GM19455 (cell line): ENCODE data around the gene ZNF580.

ENCODE experiments used
- ATAC-seq: cut with Tn5 transposase; IDR thresholded peaks from one replicate; pipeline ENCODE4 v1.9.1; 2021; ENCODE audit not compliant: unreplicated experiment

The ZNF580 gene

DNA sequence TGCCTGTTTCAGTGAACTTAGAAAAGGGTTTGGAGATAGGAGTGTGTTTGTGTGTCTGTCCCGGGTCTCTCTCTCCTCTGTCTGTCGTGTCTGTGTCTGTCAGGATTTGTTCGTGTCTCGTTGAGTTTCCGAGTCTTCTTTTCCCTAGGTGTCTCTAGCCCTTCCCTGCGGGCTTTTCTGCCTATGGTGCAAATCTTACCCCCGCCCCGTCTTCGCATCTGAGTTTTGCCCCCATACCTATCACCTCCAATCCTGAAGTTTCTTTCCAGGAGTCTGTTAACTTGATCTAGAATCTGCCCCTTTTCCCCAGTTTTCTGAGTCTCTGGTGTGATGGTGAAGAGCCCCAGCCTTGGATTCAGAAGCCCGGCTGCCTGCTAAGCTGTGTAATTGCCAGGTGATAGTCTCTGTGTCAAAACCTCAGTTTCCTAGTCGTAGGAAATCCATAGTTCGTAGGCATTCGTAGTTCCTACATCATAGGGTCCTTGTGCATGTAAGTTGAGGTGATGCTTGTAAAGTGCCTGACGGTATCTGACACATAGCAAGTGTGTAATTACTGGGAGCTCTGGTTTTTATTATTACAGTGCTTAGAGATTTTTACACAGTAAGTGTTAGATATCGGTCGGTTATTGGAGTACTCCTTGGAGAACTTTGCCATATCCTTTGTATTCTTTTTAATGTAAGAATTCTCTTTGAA is 35.0 kb downstream of the ZNF580 start:
- ATAC-seq, result no peak

- ATAC-seq, result no peak
Observed at GRCh38 chr19:55676383-55676782, 35.6 kb downstream of the ZNF580 start.

- ATAC-seq, result no peak
Observed at GRCh38 chr19:55676889-55677505, 36.2 kb downstream of the ZNF580 start.

DNA sequence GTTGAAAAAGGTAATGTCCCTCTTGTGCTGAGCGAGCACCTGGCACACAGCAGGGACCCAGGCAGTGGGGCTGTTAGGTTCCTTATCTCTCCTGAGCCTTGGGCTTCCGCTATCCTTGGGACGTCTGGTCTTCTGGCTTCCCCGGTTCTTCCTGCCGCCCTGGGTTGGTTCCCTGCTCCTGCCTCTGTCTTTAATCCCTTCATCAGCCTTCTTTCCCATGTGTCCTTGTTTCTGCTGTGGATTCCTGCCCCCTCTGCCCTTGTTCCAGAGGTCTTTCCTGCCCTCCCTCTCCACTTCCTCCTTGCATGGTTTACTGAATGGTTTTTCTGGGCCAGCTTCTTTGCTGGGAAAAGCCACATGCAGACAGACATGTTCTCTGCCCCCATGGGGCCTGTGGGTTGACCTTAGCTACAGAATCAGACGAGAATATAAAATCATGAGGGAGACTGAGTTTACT is 36.8 kb downstream of the ZNF580 start:
- ATAC-seq, result no peak

GRCh38 chr19:55678121-55678671 is 37.4 kb downstream of the ZNF580 start:
- ATAC-seq, result peak; percentile 65

DNA sequence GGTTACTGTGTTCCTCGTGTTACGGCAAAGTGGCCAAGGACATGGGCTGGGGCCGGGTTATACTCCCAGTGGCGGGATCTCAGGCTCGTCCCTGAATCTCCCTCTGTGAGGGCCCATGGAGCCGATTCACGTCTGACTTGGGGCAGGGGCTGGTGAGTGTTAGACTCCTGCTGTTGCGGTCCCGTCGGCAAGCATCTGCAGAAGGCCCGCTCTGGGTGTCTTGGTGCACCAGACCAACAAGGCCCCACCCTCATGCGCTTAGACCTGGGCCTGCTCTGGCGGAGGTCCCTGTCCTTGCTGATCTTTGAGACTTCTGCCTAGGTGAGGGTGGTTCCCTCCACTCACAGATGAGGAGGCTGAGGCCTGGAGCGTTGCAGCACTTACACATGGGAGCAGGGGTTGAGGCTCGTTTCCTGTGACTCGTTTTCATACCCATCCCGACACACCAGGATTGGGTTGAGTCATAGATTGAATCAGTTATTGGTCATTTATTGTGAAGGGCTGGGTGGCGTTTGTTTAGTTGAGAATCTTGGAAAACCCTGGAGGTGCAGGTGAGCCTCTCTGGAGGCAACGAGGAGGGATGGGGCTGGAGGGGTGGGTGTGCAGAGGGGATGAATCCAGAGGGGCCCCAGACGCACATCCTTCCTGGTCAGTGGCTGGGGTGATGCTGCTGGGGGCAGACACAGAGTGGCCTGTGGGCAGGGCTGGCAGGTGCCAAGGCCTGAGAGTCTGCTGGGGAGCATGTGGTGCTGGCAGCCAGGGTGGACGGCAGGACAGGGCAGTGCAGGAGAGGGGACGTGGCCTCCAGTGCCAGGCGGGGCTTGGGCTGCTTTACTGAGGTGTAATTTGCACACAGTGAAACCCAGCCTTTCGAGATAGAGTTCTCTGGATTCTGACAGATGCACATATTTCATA is 38.8 kb downstream of the ZNF580 start:
- ATAC-seq, result no peak

DNA sequence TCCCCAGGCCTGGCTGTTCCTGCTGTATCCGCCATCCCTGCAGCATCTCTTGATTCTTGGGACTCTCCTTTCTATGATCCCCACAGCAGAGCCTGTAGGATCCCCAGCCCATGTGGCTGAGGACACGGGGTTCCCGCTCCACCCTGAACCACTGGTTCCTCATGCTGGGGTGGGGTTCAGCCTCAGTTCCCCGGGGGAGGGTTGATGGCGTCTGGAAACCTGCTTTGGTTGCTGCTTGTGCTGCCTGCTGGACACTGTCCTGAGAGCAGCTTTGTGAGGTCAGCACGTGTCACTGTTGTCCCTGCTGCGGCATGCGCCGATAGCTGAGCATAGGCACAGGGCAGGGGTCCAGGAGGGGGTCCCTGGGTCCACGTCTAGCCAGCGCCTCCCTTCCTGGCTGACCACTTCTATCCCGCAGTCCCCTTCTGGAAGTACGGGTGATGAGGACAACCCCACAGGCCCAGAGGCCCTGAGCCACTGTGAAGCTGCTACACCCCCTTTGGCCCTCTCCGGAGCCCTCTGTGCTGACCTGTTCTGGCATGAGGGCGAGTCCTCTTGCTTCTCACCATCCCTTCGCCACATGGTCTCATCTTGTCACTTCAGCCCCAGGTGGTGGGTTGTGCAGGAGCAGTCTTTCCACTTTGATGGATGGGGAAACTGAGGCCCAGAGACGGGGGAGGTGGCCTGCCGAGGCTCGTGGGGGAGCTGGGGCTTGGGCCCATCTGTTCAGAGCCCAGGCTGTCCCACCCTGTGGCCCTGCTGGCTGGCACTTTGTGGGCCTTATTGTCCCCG is 39.7 kb downstream of the ZNF580 start:
- no peak for ATAC-seq

DNA sequence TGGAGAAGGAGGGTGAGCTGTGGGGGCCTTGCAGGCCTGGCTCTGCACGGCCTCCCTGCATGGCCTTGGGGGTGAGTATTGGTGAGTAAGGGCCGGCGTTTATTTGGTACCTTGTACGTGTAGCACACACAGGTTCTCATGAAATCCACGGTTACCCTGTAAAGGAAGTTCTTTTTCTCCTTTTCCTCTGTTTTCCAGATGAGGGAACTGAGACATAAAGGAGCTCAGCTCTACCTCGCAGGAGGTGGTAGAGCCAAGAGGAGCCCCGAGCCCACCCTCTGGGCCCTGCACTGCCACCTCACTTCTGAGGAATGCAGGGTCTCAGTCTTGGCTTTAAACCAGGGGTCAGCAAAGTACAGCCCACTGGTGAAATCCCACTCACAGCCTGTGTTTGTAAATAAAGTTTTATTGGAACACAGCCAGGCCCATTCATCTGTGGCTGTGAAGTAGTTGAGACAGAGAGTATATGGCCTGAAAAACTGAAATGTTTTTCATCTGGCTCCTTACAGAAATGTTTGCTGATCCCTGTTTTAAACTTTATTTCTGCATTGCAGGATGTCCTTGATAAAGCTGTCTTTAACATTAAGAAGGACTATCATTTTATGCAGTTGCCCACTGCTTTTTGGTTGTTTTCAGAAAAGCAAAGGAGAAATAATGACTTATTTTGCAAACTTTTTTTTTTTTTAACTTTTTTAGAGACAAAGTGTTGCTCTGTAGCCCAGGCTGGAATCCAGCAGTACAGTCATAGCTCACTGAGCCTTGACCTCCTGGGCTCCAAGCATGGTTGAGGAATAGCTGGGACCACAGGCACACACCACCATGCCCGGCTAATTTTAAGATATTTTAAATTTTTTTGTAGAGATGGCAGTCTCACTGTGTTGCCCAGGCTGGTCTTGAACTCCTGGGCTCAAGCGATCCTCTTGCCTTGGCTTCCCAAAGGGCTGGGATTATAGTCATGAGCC is 40.6 kb downstream of the ZNF580 start:
- ATAC-seq, result no peak

DNA sequence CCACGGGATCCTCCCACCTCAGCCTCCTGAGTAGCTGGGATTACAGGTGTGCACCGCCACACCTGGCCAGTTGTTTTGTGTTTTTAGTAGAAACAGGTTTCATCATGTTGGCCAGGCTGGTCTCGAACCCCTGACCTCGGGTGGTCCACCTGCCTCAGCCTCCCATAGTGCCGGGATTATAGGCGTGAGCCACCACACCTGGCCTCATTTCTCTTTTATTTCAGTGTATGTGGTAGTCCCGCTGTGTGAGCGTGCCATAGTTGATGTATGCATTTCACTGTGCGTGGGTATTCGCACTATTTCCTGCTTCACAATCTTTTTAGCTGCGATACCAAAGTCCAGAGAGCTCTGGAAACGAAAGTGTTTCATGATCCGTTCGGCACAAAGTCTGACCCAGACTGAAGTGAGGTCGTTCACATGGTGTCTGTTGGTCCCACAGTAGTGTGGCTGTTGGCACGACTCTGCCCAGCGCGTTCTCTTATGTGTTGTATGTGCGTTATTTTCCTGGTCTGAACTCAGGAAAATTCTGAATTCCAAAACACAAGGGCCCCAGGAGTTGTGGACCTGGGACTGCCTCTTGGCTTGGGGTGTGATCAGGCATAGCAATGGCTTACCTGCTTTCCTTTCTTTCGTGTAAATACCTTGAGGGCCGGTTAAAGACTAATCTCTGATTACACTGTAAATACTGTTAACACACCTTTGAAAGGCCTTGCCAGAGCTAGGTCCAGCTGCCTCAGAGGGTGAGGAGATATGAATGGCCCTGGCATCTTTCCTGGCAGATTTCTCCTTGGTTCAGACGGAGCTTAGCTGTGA is 42.9 kb downstream of the ZNF580 start:
- ATAC-seq, result no peak

DNA sequence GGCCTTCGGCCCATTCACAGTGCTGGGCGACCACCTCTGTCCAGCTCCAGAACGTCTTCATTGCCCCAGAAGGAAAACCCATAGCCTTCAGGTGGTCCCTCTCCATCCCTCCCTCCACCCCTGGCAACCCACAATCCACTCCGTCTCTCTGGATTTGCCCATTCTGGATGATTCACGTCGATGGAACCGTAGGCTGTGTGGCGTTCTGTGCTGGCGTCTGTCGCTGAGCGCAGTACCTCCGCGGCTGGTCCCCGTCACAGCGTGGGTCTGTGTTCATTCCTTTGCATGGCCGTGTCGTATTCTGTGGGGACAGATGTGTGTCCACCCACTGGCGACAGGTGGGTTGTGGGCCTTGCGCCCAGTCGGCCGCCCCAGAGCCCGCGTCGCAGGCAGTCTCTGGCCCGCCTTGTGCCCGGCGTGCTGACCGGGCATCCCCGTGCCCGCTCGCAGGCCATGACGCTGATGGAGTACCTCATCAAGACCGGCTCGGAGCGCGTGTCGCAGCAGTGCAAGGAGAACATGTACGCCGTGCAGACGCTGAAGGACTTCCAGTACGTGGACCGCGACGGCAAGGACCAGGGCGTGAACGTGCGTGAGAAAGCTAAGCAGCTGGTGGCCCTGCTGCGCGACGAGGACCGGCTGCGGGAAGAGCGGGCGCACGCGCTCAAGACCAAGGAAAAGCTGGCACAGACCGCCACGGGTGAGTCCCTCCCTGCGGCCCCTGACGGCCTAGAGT is 44.3 kb downstream of the ZNF580 start:
- ATAC-seq, result no peak

GRCh38 chr19:55685776-55686175 is 45.0 kb downstream of the ZNF580 start:
- no peak for ATAC-seq

GRCh38 chr19:55686311-55687050 is 45.7 kb downstream of the ZNF580 start:
- no peak for ATAC-seq

DNA sequence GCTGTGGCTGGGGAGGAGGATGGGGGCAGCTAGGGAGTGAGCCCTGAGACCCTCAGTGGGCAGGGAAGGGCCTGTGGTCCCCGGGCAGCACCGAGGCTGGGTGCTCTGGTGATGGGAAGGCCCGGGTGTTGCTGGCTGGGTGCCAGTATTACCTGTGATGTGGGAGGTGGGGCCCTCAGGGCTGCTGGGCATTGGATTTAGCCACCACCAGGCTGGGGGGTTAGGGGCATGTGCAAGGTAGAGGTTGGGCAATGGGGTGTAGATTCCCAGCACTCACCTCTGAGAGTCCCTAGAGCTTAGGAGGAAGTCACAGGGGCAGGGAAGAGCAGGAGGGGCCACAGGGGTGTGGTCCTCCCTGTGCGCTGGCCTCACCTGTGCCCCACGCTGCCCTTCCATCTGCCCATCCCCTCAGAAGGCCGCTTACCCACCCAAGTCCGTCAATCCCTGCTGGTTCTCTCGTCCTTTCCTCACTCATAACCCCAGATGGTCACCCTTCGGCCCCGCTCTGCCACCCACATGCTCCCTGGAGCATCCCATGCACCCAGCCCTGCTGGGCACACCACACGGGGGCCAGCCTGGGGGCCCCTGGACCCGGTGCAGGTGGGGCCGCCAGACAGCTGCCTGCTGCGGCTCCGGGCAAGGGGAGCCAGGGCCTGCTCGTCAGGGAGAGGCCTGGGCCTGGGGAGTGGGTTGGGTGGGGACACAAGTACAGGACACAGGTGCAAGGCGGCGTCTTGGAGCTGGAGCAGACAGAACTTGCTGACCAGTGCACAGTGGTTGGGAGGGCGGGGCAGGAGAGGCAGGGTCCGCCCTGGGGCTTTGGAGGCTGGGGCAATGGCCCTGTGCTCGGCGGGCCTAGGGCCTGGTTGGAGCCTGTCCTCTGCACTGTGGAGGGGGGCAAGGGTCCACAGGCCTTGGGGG is 46.7 kb downstream of the ZNF580 start:
- ATAC-seq, result no peak

DNA sequence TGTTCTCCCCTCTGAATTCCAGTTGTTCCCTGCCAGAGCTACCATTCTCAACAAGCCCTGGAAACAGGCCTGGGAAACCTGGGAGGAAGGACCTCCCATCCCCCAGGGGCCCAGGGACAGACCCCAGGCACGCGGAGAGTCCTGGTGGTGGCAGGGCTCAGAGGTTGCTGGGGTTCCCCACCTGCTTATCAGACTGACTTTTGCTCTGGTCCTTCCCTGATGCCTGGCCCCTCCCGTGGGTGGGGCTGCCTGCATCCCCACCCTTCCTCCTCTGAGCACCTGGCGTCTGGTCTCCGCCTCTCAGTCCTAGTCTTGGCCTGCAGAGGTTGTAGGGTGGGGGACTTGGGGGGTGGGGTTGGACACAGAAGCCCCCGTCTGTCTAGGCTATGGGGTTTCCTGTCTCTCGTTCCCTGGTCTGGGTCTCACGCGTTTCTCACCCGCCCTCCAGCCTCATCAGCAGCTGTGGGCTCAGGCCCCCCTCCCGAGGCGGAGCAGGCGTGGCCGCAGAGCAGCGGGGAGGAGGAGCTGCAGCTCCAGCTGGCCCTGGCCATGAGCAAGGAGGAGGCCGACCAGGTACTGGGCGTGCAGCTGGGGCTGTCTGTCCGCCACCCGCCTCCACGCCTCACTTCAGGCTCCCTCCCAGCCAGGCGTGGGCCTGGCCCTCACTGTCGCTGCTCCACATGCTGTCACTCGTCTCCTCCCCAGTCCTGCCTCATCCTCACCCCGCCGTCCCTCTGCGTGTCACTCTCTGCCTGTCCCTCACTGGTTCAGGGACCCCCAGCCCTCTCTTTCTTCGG is 47.8 kb downstream of the ZNF580 start:
- no peak for ATAC-seq

DNA sequence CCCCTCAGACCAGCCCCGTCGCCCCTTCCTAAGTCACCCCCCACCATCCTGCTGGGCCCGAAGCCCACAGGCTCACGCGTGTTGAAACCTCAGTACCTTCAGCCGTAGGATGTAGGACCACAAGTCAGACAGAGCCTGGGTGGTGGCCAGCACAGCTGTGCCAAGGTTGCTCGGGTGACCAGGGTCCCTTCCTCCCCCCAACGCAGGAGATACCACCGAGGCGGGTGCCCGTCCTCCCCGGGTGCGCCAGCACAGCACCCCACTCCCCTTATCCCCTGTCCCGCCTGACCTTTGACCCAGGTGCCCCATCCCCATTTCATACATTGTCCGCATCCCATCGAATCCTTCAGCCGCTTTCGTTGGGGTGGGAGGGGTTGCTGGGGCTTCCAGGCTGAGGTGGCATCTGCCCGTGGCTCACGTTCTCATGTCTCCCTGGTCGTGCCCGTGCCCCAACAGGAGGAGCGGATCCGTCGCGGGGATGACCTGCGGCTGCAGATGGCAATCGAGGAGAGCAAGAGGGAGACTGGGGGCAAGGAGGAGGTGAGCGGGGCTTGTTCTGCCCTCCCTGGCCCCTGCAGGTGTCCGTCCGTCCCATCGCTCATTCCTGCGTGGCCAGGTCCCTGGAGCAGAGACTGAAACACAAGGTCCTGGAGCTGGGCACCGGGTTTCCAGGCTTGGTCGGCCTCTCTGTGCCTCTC is 48.8 kb downstream of the ZNF580 start:
- no peak for ATAC-seq
